H9 (cell line): ENCODE results near the gene OR4D2. TPM values are rescaled to one million over a fixed set of nuclear protein-coding genes. Genes with fewer than 3 reads are reported as not detected.

Experiments used
- DNase-seq: peaks from one replicate; pipeline ENCODE4 v3.0.0-alpha.2; 2017
- H2AFZ ChIP-seq: one replicate; pipeline ENCODE4 v1.6.1; 2013; ENCODE audit warnings: mild to moderate bottlenecking, low read length, control low read depth, moderate library complexity
- H2AK5ac ChIP-seq: 2 replicates; pipeline ENCODE4 v1.6.1; 2013; ENCODE audit warnings: low read length, control low read depth, mixed read lengths; ENCODE audit not compliant: insufficient read length
- H2BK120ac ChIP-seq: one replicate; pipeline ENCODE4 v1.6.1; 2013; ENCODE audit warnings: low read depth, mild to moderate bottlenecking, low read length, control low read depth, inconsistent platforms; ENCODE audit not compliant: poor library complexity, severe bottlenecking
- H2BK12ac ChIP-seq: 2 replicates; pipeline ENCODE4 v1.6.1; 2013; ENCODE audit warnings: low read length, control low read depth, mixed read lengths, low read depth; ENCODE audit not compliant: insufficient read length
- H2BK15ac ChIP-seq: 2 replicates; pipeline ENCODE4 v1.6.1; 2013; ENCODE audit warnings: low read depth, low read length, control low read depth
- H2BK20ac ChIP-seq: one replicate; pipeline ENCODE4 v1.6.1; 2013; ENCODE audit warnings: low read depth, mild to moderate bottlenecking, low read length, control low read depth, inconsistent platforms; ENCODE audit not compliant: poor library complexity, severe bottlenecking
- H2BK5ac ChIP-seq: 2 replicates; pipeline ENCODE4 v1.6.1; 2013; ENCODE audit warnings: low read length, control low read depth, mixed read lengths; ENCODE audit not compliant: insufficient read length
- H3K14ac ChIP-seq: 2 replicates; pipeline ENCODE4 v1.6.1; 2013; ENCODE audit warnings: low read length, control low read depth; ENCODE audit not compliant: insufficient read depth
- H3K18ac ChIP-seq: 2 replicates; pipeline ENCODE4 v1.6.1; 2013; ENCODE audit warnings: low read depth, mild to moderate bottlenecking, mixed read lengths, low read length, control low read depth; ENCODE audit not compliant: insufficient read length
- H3K23ac ChIP-seq: 2 replicates; pipeline ENCODE4 v1.6.1; 2013; ENCODE audit warnings: low read length, control low read depth, mixed read lengths, low read depth; ENCODE audit not compliant: insufficient read length
- H3K23me2 ChIP-seq: 2 replicates; pipeline ENCODE4 v1.6.1; 2013; ENCODE audit warnings: low read depth, mild to moderate bottlenecking, mixed read lengths, low read length, control low read depth; ENCODE audit not compliant: insufficient read length, poor library complexity, severe bottlenecking
- H3K27ac ChIP-seq: 2 replicates; pipeline ENCODE4 v1.5.1; 2013; ENCODE audit warnings: low read length, control low read depth, mixed read lengths, low read depth; ENCODE audit not compliant: insufficient read length
- H3K27me3 ChIP-seq: 2 replicates; pipeline ENCODE4 v1.6.1; 2013; ENCODE audit warnings: low read length, control low read depth, inconsistent platforms; ENCODE audit not compliant: insufficient read depth
- H3K4ac ChIP-seq: 2 replicates; pipeline ENCODE4 v1.6.1; 2013; ENCODE audit warnings: low read depth, mild to moderate bottlenecking, control low read depth, inconsistent platforms, low read length, moderate library complexity
- H3K4me1 ChIP-seq: 2 replicates; pipeline ENCODE4 v1.6.1; 2013; ENCODE audit warnings: low read length, control low read depth, inconsistent platforms; ENCODE audit not compliant: insufficient read depth
- H3K4me2 ChIP-seq: 2 replicates; pipeline ENCODE4 v1.6.1; 2013; ENCODE audit warnings: low read length, control low read depth, mixed read lengths; ENCODE audit not compliant: insufficient read length, insufficient read depth
- H3K56ac ChIP-seq: 2 replicates; pipeline ENCODE4 v1.6.1; 2013; ENCODE audit warnings: low read depth, mild to moderate bottlenecking, mixed read lengths, low read length, control low read depth; ENCODE audit not compliant: insufficient read length
- H3K79me1 ChIP-seq: 2 replicates; pipeline ENCODE4 v1.6.1; 2013; ENCODE audit warnings: low read depth, mild to moderate bottlenecking, moderate library complexity, low read length, control low read depth, inconsistent platforms; ENCODE audit not compliant: insufficient read depth, poor library complexity, severe bottlenecking
- H3K79me2 ChIP-seq: 2 replicates; pipeline ENCODE4 v1.6.1; 2013; ENCODE audit warnings: low read length, control low read depth, inconsistent platforms; ENCODE audit not compliant: insufficient read depth
- H3K9ac ChIP-seq: 2 replicates; pipeline ENCODE4 v1.6.1; 2013; ENCODE audit warnings: low read length, control low read depth, mixed read lengths; ENCODE audit not compliant: insufficient read length; ENCODE audit errors: extremely low read depth
- H3K9me3 ChIP-seq: one replicate; pipeline ENCODE4 v1.6.1; 2013; ENCODE audit warnings: low read depth, low read length, inconsistent platforms; ENCODE audit not compliant: control insufficient read depth
- H3T11ph ChIP-seq: one replicate; pipeline ENCODE4 v1.6.1; 2013; ENCODE audit warnings: mild to moderate bottlenecking, low read length, control low read depth, inconsistent platforms
- H4K20me1 ChIP-seq: one replicate; pipeline ENCODE4 v1.6.1; 2013; ENCODE audit not compliant: control insufficient read depth, insufficient read length, insufficient read depth
- H4K5ac ChIP-seq: 2 replicates; pipeline ENCODE4 v1.6.1; 2013; ENCODE audit warnings: low read depth, mild to moderate bottlenecking, mixed read lengths, low read length, control low read depth; ENCODE audit not compliant: insufficient read length
- H4K8ac ChIP-seq: replicated peaks from 2 replicates; pipeline ENCODE4 v1.6.1; 2013; ENCODE audit warnings: low read length, control low read depth, mixed read lengths, low read depth; ENCODE audit not compliant: insufficient read length
- H4K91ac ChIP-seq: 2 replicates; pipeline ENCODE4 v1.6.1; 2013; ENCODE audit warnings: low read depth, mild to moderate bottlenecking, moderate library complexity, mixed read lengths, low read length, control low read depth; ENCODE audit not compliant: insufficient read length
- H3K27ac Mint-ChIP-seq, 3 experiments: 2 replicates in 2 of 3; 3 replicates in 1 of 3; pipeline ENCODE4 v1.8.0; 2020 to 2021; ENCODE audit warnings: mixed read lengths in 3 of 3, mild to moderate bottlenecking in 1 of 3, moderate library complexity in 1 of 3
- H3K27me3 Mint-ChIP-seq: 2 replicates; pipeline ENCODE4 v1.8.0; 2021; ENCODE audit warnings: low read depth, mild to moderate bottlenecking, moderate library complexity, mixed read lengths
- H3K36me3 Mint-ChIP-seq, 3 experiments: 2 replicates in 2 of 3; 3 replicates in 1 of 3; pipeline ENCODE4 v1.8.0; 2020 to 2021; ENCODE audit warnings: low read depth in 3 of 3, mixed read lengths in 3 of 3; ENCODE audit not compliant: insufficient read depth in 1 of 3
- H3K4me1 Mint-ChIP-seq, 2 experiments: 2 replicates each; pipeline ENCODE4 v1.8.0; 2020; ENCODE audit warnings: mixed read lengths in 2 of 2
- H3K4me3 Mint-ChIP-seq, 2 experiments: 2 replicates in 1 of 2; 3 replicates in 1 of 2; pipeline ENCODE4 v1.8.0; 2020 to 2021; ENCODE audit warnings: mild to moderate bottlenecking in 2 of 2, mixed read lengths in 2 of 2, moderate library complexity in 1 of 2
- H3K9me3 Mint-ChIP-seq, 2 experiments: 2 replicates in 1 of 2; 3 replicates in 1 of 2; pipeline ENCODE4 v1.8.0; 2020; ENCODE audit warnings: mild to moderate bottlenecking in 2 of 2, mixed read lengths in 2 of 2, moderate library complexity in 1 of 2
- CTCF ChIP-seq: fragments of 200-600 bp; sonication (generic); conservative IDR thresholded peaks from 3 replicates; pipeline ENCODE4 v1.8.0; 2021; ENCODE audit warnings: antibody characterized with exemption, mild to moderate bottlenecking
- WGBS: extraction: QIAGEN DNeasy Blood & Tissue Kit; methylation state at CpG from one replicate; pipeline ENCODE4 v1.1.7; 2013; ENCODE audit warnings: missing lambda C conversion rate, low lambda C conversion rate, mixed read lengths; ENCODE audit not compliant: insufficient read length; ENCODE audit errors: extremely low coverage; 5-methylcytosine and 5-hydroxymethylcytosine counted together
- total RNA-seq: library from RNA; stranded (reverse); gene quantifications from 2 replicates; pipeline ENCODE4 v1.2.1, GENCODE V29; 2021

OR4D2 gene
- total RNA-seq, 1 experiment from 2014 or later: not detected

DNA sequence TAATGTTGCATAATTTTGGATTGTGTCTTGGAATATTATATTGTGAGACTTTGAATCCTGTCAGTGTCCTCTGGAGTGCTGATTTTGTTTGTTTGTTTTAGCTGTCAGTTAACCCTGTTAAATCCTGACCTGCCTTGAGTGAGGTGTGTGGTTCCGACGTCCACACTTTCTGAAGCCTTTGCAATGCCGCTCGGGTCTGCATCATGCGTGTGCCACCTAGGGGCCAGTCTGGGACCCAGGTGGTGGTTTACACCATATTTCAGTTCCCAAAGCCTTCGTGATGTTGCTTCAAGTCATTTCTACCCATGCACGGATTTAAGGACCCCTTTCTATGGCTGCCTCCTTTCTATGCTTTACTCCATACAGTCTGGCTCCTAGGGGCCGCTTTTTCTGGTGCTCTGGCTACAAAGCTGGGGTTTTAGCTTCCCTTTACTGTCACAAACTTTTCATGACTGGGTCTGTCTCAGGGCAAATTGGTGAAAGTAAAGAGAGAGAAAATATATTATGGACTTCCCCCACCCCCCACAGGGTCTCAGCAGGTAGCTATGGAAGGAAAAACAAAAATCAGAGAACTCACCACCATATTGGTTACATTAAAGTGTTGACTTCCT lies 30.0 kb upstream of the OR4D2 start:
- no peak overlapping the region for H2BK120ac ChIP-seq
- WGBS: no CpG with 5 or more reads among the region's 8 CpGs

More for the DNA sequence above, 30.0 kb upstream of the OR4D2 start:
- Histone ChIP-seq H3K18ac (no peak overlapping the region), H3K27ac (no peak overlapping the region), H3K9ac (no peak overlapping the region), H2AK5ac (no peak overlapping the region), H4K8ac (no peak overlapping the region), H3K4ac (no peak overlapping the region), H3K79me2 (no peaks in the 10 kb centered on the region), H4K5ac (no peak overlapping the region), H3K4me1 (no peaks in the 10 kb centered on the region), H2BK20ac (no peak overlapping the region), H2BK5ac (no peak overlapping the region), H3K79me1 (no peaks in the 10 kb centered on the region), H2BK12ac (no peak overlapping the region), H3K56ac (no peak overlapping the region), H3K23me2 (no peaks in the 10 kb centered on the region), H4K20me1 (no peaks in the 10 kb centered on the region), H3K23ac (no peak overlapping the region), H3K27me3 (0 out of 2 replicates have a peak, but pooled peaks cover 3% of the 10 kb centered on the region), H3T11ph (no peak overlapping the region), H4K91ac (no peak overlapping the region), H2BK15ac (no peak overlapping the region), H3K9me3 (no peaks in the 10 kb centered on the region), H3K14ac (no peak overlapping the region), H2AFZ (no peak overlapping the region), H3K4me2 (no peak overlapping the region)
- DNase-seq: peak; percentile 60
- Mint-ChIP-seq H3K27me3 (peaks cover 64% of the 10 kb centered on the region), H3K4me1 (0 out of 4 replicates have a peak, but pooled peaks cover 0 to 5% of the 10 kb centered on the region in 2 experiments), H3K27ac (no peak overlapping the region), H3K9me3 (peaks cover 4% of the 10 kb centered on the region in 2 experiments), H3K4me3 (no peak overlapping the region), H3K36me3 (peaks cover 0 to 5% (median 0%) of the 10 kb centered on the region in 3 experiments; a peak in 2 of 7 replicates)
- TF ChIP-seq CTCF: peak; percentile 66
